HL-60/S4 treated with retinoic acid at 250 ng/mL for 4 days and 3 days (cell line): ENCODE data around the gene P3H3.
"Not testable (repeated sequence)": the region's sequence is repeated elsewhere in the genome, so short reads cannot be mapped to it uniquely, and the experiment has no call there.

Source experiments
- in situ Hi-C: fragments of 300-500 bp; cut with MboI; formaldehyde crosslinking; loops from 2 replicates; pipeline ENCODE4 v1.7.0; 2022; ENCODE audit warnings: low sequenced_read_pairs

P3H3 gene

GRCh38 chr12:6884539-6884938 is 56.3 kb downstream of the P3H3 start:
- in situ Hi-C loops, result no loop called here

- in situ Hi-C loops, result not testable (repeated sequence)
Measured at GRCh38 chr12:6886206-6886999, 58.2 kb downstream of the P3H3 start.

- in situ Hi-C loops, result no loop called here
Measured at GRCh38 chr12:6887460-6887859, 59.3 kb downstream of the P3H3 start.

DNA sequence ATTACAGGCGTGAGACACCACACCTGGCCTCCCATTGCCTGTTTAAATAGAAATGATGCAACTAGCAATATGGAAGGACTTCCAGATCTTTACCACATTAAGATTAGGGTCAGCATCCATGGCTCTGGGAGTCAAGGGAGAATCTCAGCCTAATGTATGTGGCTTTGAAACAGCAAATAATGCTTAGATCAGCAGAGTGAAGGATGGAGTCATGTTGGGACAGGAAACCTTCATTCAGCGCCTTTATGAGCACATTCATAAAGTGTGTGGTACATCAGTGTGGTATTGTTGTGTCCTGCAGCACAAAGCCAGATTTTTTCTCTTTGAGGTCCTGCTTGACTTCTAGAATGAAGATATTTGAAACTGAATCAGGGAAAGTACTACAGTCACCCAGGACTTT is 60.2 kb downstream of the P3H3 start:
- in situ Hi-C loops, result no loop called here

- in situ Hi-C loops, result not testable (repeated sequence)
Measured at GRCh38 chr12:6888794-6889193, 60.6 kb downstream of the P3H3 start.
